Measurements from ENCODE around the gene VEZF1. TPM values are rescaled to one million over a fixed set of nuclear protein-coding genes. Genes with fewer than 3 reads are reported as not detected.

Gene VEZF1
- total and polyA plus RNA-seq, 10 donors = 10.0 to 59.9 (median 50.8) TPM

- H3K9me3 ChIP-seq = no peaks in the 10 kb centered on the region
- peaks cover 9 to 71% (median 43%) of the 10 kb centered on the region in 6 donors for H3K4me1 ChIP-seq
- WGBS, 5 donors = 45 to 67% (median 56%) methylated on average over 2 of the region's 2 CpGs
- no peak overlapping the region for H3K4me3 ChIP-seq
- intact Hi-C loops (cut with DNase I; ENCODE audit: low total_unique reads) = no loop called here
- H3K27me3 ChIP-seq (replicated peaks in 1 of 7) = no peaks in the 10 kb centered on the region
- no peak for DNase-seq
- peak overlapping the region in 3 of 8 donors; percentile 20 to 62 (median 22) for H3K27ac ChIP-seq
- TF ChIP-seq CTCF (IDR thresholded peaks at IDR 0.05 in 8 of 11, conservative IDR thresholded peaks at IDR 0.05 in 3 of 11) (no peak), POLR2A (IDR thresholded peaks at IDR 0.05) (no peak), POLR2AphosphoS5 (IDR thresholded peaks at IDR 0.05) (peak in 1 of 3 donors; percentile 19)
- H3K36me3 ChIP-seq = peaks cover 0 to 30% (median 6%) of the 10 kb centered on the region in 6 donors
These were observed 6.4 kb upstream of the VEZF1 start for GRCh38 chr17:57994436-57994835.

GRCh38 chr17:57993471-57994365, 5.7 kb upstream of the VEZF1 start:
- Histone ChIP-seq H3K27me3 (replicated peaks in 1 of 7) (no peaks in the 10 kb centered on the region), H3K9me3 (no peaks in the 10 kb centered on the region), H3K36me3 (peaks cover 0 to 22% (median 6%) of the 10 kb centered on the region in 6 donors), H3K4me3 (no peak overlapping the region), H3K27ac (peak overlapping the region in 5 of 8 donors; percentile 16 to 62 (median 22)), H3K4me1 (peaks cover 12 to 71% (median 49%) of the 10 kb centered on the region in 6 donors)
- TF ChIP-seq POLR2AphosphoS5 (IDR thresholded peaks at IDR 0.05) (peak in 1 of 3 donors; percentile 47), CTCF (IDR thresholded peaks at IDR 0.05 in 8 of 11, conservative IDR thresholded peaks at IDR 0.05 in 3 of 11) (no peak)
- intact Hi-C loops (cut with DNase I; ENCODE audit: low total_unique reads) = no loop called here
- DNase-seq = no peak
- WGBS, 5 donors = 25 to 33% (median 29%) methylated on average over 3 of the region's 3 CpGs

GRCh38 chr17:57991537-57991936, 3.5 kb upstream of the VEZF1 start:
- DNase-seq = no peak
- no peak overlapping the region for H3K27ac ChIP-seq
- intact Hi-C loops (cut with DNase I; ENCODE audit: low total_unique reads) = no loop called here

More at GRCh38 chr17:57991537-57991936, 3.5 kb upstream of the VEZF1 start:
- Histone ChIP-seq H3K27me3 (replicated peaks in 1 of 7) (no peaks in the 10 kb centered on the region), H3K9me3 (no peaks in the 10 kb centered on the region), H3K4me1 (peaks cover 13 to 78% (median 56%) of the 10 kb centered on the region in 6 donors), H3K36me3 (peaks cover 0 to under 1% (median 0%) of the 10 kb centered on the region in 6 donors), H3K4me3 (no peak overlapping the region)
- TF ChIP-seq CTCF (IDR thresholded peaks at IDR 0.05 in 8 of 11, conservative IDR thresholded peaks at IDR 0.05 in 3 of 11) (no peak), POLR2AphosphoS5 (IDR thresholded peaks at IDR 0.05) (no peak), POLR2A (IDR thresholded peaks at IDR 0.05) (no peak)

Measured in spleen (tissue), 11 donors.